Cortex of kidney (tissue), 1 donor: ENCODE data around the gene STX16.

Experiments
- DNase-seq: peaks from one replicate; lab custom pipeline; 2025; lab: John Stamatoyannopoulos, UW

Gene STX16

GRCh38 chr20:58654337-58654736 is 3.3 kb downstream of the STX16 start:
- DNase-seq = no peak

DNA sequence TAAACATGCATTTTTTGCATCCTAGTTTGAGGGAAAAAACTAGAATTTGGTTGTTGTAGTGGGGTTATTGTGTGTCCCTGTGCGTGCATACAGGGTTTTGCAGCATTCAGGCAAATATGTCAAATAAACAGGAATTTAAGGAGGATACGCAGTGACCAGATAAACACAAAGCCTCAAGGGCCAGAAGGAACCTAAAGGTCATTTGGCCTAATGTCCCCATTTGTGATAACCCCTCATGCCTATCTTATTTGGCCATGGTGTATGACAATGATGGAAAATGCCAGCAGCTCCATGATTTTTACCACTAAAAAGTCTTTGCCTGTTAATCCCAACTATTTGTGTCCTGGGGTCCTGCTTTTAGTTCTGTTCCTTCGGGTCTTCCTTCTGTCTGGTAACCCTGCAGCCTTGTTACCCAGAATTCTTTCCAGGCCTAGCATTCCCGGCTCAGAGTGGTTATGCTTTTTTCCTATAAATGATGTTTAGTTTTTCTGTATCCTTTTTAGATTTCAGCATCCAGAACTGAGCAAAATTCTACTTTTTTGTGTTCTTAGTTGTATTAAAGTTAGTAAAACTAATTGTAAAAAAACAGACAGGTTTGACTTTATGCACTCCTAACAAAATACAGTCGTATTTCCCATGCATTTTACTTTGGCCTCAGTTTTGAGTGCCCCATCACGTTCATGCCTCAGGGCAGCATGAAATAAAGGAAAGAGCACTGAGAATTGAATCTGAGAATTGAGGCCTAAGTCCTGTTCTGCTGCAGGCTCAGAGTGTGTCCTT is 4.4 kb downstream of the STX16 start:
- no peak for DNase-seq

DNA sequence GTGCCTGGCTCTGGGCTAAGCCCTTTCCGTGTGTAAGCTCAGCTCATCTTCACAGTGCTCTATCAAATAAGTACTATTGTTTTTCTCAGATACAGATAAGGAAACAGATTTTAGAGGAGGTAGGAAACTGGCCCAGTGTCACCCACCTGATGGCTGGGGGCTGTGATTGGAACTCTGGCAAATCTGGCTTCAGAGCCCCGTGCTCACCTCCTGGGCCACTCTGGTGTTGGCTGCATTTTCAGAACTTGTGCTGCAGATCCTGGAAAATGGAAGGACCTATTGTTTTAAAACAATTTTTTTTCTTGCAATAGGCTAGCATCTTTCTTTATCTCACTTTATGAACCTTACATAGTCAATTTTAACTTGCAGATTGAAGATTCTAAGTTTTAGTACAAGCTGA is 5.7 kb downstream of the STX16 start:
- DNase-seq = no peak

DNA sequence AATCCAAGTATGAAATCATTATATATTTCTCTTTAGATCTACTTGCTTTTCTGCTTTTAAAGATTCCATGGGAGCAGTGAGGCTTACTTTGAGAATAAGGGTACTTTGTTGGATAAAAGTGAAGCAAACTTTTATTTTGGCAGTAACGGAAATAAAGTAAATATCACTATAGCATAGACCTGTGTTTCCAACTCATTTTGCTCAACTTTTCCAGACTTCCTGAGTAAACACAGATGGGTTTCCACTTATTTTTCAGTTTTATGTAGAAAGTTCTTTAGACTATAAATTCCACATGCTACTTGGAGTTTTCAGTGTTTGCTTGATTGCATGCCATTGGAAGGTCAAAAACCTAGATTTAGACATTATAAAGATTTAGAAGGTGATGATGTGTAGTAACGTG is 6.2 kb downstream of the STX16 start:
- no peak for DNase-seq

- no peak for DNase-seq
Observed at GRCh38 chr20:58657986-58658385, 6.9 kb downstream of the STX16 start.

- no peak for DNase-seq
Observed at GRCh38 chr20:58658760-58659159, 7.7 kb downstream of the STX16 start.

DNA sequence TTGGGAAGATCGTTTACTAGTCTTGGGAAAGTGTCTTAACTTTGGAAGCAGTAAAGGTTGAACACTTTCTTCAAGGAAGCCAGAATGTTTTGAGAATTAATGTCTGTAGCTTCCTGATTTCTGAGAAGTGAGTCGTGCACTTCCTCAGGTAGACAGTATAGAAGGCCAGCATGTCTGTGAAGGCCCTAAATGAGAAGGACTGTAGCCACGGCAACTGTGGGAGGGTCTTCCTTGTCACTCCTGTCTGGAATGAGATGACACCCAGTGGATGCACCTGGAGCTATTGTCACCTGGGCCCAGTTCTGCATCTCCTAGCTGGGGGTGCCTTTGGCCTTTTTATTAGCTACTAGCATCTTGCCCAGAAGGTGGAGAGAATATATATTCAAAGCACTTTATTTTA is 8.8 kb downstream of the STX16 start:
- no peak for DNase-seq

DNA sequence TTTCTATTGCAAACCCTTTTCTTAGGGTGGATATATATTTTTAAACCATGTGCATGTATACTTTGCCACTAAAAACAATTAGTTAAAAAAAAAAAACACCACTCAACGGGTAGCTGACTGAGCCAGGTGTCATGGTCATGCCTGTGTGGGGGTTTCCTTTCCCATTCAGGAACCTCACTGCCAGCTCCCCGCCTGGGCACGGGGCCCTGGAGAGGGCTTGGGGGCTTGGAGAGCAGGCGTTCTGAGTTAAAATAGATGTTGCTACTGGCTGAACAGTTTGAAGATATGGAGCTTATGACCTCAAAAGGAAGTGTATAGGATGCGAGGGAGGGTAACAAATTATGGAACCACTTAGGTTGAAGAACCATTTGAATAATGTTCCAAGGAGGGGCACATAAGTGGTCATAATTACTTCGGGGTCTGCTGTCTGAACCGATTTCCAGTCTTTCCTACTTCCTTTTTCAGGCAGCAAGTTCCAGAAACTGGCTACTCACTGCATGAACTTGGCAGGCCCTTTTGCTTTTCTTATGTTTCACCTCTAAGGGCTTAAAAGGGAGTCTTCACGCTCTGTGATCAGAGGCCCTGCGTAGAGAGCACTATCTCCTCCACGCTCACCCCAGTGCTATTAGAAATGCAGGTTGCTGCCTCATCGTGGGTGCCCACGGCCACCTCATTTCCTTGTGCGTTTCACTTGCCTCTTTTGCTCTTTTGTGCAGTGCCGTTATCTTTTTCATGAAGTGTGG is 9.9 kb downstream of the STX16 start:
- no peak for DNase-seq

DNA sequence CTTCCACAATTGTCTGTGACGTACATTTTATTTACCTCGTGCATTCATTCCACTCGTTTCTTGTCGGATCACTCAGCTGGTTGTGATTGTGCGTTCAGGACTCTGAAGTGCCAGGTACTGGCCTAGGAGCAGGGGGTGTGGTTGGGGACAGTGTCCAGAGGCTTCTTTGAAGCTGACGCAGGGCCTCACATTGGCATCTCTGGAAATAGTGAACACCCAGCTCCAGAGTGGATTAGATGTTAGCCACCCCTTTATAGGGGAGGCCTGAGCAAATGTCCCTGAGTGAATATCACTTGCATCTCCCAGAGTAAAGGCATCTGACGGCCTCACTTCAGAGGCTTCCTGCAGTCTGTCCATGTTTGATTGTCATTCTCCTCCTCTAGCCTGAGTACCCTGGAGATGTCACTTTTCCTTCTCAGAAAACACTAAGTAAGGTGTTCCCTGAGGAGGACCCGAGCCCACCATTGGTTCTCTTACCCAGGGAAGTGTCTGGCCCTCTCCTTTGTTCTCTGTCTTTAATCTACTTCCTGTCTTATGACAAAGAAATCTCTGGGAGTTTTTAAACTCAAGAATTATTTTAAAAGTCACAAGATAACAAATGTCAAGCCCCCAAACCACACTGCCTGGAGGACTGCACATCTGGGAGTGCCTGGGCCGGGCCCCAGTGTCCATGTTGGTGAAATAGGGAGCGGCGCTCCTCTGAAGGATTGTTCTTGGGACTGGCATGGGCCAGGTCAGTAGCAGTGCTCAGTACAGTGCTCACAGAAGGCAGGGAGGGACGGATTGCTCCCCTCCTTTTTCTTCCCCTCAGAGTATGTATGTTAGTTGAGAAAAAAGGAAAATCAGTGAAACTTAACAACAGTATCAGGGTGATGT is 10.8 kb downstream of the STX16 start:
- DNase-seq = no peak

DNA sequence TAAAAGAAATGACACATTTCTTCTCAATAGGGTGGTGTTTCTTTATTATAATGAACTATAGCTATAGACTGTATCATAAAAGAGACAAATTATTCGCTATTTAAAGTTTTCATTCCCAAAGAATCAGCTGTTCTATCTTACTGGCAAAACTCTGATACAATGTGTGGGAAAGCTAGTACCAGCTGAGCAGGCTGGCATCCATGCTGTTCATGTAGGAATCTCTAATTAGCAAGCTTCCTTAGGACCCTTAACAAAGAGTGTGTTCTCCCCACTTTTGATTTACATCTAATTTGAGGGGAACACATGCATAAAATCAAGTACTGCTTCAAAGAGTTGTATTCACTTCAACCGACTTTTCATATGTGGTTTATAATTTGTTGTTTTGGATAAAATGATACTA is 13.2 kb downstream of the STX16 start:
- DNase-seq = no peak

- DNase-seq = no peak
Observed at GRCh38 chr20:58664883-58665282, 13.8 kb downstream of the STX16 start.

DNA sequence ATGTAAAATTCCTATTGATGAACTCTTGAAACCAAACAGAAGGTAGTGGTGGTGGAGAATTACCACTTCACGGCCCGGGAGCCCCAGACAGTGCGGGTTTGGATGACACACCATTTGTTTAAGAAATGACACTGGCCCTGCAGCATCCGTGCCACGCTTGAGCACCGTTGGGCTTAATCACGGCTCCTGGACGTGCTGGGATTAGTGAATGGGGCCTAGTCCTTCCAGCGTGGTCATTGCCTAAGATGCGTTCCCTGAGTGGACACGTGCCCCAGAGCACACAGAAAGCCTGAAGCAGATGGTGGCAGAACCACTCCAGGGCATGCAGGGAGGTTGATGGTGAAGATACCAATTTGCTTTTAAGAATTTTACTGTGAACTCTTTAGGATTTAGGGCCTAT is 14.5 kb downstream of the STX16 start:
- no peak for DNase-seq

- no peak for DNase-seq
Observed at GRCh38 chr20:58666702-58667101, 15.6 kb downstream of the STX16 start.

- DNase-seq = no peak
Observed at GRCh38 chr20:58667975-58668374, 16.9 kb downstream of the STX16 start.

- no peak for DNase-seq
Observed at GRCh38 chr20:58668901-58669286, 17.8 kb downstream of the STX16 start.

DNA sequence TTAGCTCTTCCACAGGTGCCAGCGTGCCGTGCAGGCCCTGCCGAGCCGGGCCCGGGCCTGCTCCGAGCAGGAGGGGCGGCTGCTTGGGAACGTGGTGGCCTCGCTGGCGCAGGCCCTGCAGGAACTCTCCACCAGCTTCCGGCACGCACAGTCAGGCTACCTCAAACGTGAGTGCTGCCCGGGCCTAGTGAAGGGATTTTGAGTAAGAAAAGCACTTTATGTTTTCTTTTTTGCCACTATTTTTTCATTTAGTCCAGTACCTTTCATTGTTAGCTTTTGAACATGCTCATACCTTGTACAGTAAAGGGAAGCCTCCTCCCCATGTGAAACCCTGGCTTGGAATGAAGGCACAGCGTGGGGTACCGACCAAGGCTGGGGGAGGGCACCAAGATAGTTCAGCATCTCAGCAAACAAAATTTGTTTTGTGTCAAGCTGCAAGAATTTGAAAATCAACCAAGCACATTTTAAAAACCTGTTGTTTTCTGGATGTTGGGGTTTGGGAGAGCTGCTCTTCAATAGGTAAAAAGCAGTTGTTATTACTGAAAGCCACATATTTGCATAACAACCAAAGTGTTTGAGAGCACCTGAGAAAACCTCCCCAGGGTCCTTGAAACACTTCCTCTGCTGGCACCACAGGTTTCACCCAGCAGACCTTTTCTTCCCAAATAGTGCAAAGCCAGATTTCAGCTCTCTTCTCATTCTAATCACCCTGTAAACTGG is 18.4 kb downstream of the STX16 start:
- no peak for DNase-seq

DNA sequence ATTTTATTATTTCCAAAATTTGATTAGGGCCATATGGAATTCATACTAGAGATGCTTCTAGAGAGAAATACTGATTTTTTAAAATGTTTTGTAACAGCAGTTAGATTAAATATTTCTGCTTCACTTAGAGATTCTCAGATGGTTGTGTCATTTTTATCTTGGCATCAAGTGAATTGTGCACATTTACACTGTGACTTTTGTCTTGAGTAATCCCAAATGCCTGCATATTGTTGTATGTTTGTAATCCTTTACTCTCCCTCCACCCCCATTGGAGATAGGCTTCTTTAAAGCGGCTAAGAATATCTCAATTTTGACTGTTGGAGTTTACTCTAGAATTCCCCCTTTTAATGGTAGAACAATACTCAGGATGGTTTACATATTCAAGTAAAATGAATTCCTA is 19.0 kb downstream of the STX16 start:
- DNase-seq = no peak

DNA sequence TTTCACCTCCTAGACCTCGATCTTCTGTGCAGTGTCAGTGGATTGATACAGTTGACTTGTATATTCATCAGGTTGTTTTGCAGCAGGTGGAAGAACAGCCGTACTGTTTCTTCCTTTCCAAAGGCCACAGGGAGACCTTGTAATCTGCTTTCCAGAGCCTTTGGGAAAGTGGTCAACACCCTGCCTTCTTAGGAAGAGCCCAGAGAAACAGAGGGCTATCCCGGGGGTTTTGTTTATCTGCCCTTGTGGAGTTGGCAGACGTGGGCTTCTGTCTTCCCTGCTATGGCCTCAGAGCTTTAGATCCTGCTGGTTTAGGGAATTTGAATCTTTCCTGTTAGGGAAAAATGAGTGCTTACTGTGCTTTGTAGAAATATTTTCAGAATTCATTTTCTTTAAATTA is 19.6 kb downstream of the STX16 start:
- DNase-seq = no peak

DNA sequence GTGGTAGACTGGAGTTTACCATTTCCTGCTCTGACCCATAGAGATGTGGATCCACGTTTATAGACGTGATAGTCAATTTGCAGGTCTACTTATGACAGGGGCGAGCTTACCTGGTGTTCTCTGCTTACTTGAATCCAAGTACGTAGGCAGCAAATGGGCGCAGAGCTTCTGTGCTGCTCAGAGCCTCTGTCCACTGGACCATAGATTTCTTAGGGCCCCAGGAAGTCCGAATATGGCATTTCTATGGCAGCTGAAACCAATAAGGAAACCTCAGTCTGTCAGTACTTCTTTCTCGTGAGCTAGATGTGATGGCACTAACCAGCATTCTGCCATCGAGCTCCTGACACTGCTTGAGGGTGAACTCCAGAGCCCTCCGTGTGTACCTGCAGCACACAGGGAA is 22.0 kb downstream of the STX16 start:
- no peak for DNase-seq

GRCh38 chr20:58675146-58675584 is 24.1 kb downstream of the STX16 start:
- DNase-seq = no peak

DNA sequence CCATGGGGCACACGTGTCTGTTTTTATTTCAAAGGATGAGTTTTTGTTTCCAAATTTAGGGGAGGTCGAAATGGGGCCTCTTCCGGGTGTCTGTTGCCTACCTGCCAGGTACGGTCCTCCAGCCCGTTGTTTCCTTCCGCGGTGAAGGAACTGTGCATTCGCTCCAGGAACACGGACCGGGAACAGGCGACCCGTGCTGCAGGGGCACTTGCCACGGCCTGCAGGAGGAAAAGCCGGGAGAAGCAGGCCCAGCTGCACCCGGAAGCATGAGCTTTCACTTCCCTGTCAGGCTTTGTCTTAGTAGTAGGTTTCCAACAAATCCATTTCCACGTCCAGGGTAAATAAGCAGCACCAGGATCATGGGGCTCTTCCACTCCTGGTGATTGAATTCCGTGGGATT is 24.6 kb downstream of the STX16 start:
- no peak for DNase-seq

DNA sequence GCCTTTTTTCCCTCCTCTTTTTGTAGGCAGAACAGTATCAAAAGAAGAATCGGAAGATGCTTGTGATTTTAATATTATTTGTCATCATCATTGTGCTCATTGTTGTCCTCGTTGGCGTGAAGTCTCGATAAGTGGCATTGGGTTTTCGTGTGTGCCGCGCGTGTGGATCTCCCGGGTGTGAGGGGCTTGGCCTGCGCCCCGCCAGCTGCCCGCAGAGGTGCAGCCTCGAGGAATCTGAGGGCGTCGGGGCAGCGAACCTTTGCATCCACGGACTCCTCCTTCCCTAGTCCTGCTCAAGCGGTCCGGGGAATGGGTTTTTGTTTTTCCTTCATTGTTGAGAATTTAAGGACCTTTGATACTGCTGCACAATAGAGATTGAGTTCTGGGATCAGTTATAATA is 25.1 kb downstream of the STX16 start:
- no peak for DNase-seq
